K562 (cell line): Measurements from ENCODE around the gene PROM2.

ENCODE experiments used
- BDP1 ChIP-seq: IDR thresholded peaks from 3 replicates; pipeline ENCODE4 v1.6.1; 2011; ENCODE audit not compliant: insufficient read length, insufficient read depth
- BRCA1 ChIP-seq, 2 experiments: fragments of 450-650 bp in 1 of 2; sonication (generic) in 1 of 2; formaldehyde crosslinking in 1 of 2; IDR thresholded peaks; 2 replicates each; pipeline versions ENCODE4 v1.5.0 to v1.6.1; 2017 to 2020; ENCODE audit warnings: mild to moderate bottlenecking in 1 of 2, missing genetic modification reagents in 1 of 2
- CBX5 ChIP-seq: IDR thresholded peaks from 2 replicates; pipeline ENCODE4 v1.6.1; 2014; ENCODE audit warnings: low read depth, borderline replicate concordance
- CEBPB ChIP-seq: fragments of 450-650 bp; IDR thresholded peaks from 2 replicates; pipeline ENCODE4 v1.6.1; 2016; ENCODE audit warnings: missing genetic modification characterization, missing compliant biosample characterization
- CREM ChIP-seq: IDR thresholded peaks from 2 replicates; pipeline ENCODE4 v1.6.1; 2014; ENCODE audit warnings: antibody characterized with exemption, low read depth
- FOXK1 ChIP-seq: sonication (generic); formaldehyde crosslinking; IDR thresholded peaks from 2 replicates; pipeline ENCODE4 v1.8.0; 2022; ENCODE audit warnings: missing genetic modification reagents, mild to moderate bottlenecking, borderline replicate concordance
- FOXM1 ChIP-seq, 2 experiments: fragments of 450-650 bp in 1 of 2; sonication (generic) in 1 of 2; formaldehyde crosslinking in 1 of 2; IDR thresholded peaks; 2 replicates each; pipeline versions ENCODE4 v1.6.1 to v1.9.0; 2017 to 2022; ENCODE audit warnings: low read depth in 2 of 2, mild to moderate bottlenecking in 2 of 2, missing genetic modification reagents in 1 of 2, moderate library complexity in 1 of 2
- MAZ ChIP-seq, 2 experiments: fragments of 450-650 bp in 1 of 2; sonication (generic) in 1 of 2; formaldehyde crosslinking; IDR thresholded peaks in 1 of 2; conservative IDR thresholded peaks in 1 of 2; 2 replicates each; pipeline versions ENCODE4 v1.4.0 to v1.5.0; 2020; ENCODE audit warnings: mild to moderate bottlenecking in 1 of 2, missing genetic modification reagents in 1 of 2
- PHF8 ChIP-seq: fragments of 200-600 bp; sonication (generic); IDR thresholded peaks from 2 replicates; pipeline ENCODE4 v1.6.1; 2012; ENCODE audit warnings: mixed run types, mild to moderate bottlenecking, inconsistent platforms, low read length, moderate library complexity, borderline replicate concordance
- RFX1 ChIP-seq: fragments of 450-650 bp; IDR thresholded peaks from 2 replicates; pipeline ENCODE4 v1.6.1; 2016; ENCODE audit warnings: mild to moderate bottlenecking, moderate library complexity
- TEAD1 ChIP-seq, 2 experiments: fragments of 450-650 bp in 1 of 2; sonication (generic) in 1 of 2; formaldehyde crosslinking; IDR thresholded peaks; 2 replicates each; pipeline versions ENCODE4 v1.4.0 to v1.8.0; 2020 to 2022; ENCODE audit warnings: mild to moderate bottlenecking in 2 of 2, missing genetic modification reagents in 1 of 2
- ZBTB7A ChIP-seq: IDR thresholded peaks from 2 replicates; pipeline ENCODE4 v1.6.1; 2011; ENCODE audit warnings: low read depth, mild to moderate bottlenecking, low read length, moderate library complexity, borderline replicate concordance; ENCODE audit not compliant: control insufficient read depth
- TF ChIP-seq, protein P1 (sequence below): sonication (generic); formaldehyde crosslinking; IDR thresholded peaks from 2 replicates; pipeline ENCODE4 v1.5.0; 2020; ENCODE audit warnings: missing genetic modification reagents
- TF ChIP-seq, protein P2 (sequence below): IDR thresholded peaks from 2 replicates; pipeline ENCODE4 v1.6.1; 2011; ENCODE audit not compliant: insufficient read length; ENCODE audit errors: extremely low read depth

DNA sequence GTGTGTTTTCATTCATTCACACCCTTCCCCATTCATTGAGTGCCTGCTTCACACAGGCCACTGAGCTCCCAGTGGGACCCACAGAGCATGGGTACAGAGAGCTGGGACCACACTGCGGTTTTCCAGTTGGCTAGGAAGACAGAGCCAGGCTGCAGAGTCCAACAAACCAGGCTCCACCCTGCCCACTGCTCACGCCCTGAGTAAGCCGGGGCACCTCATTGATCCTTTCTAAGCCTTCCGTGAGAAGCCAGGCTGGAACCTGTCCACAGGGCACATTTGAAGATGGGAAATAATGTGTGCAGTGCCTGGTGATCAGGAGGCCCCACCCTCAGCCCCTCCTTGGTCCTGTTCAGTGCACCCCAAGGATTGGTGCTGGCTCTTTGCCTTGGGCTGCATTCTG is 36.4 kb downstream of the PROM2 start:
- TF ChIP-seq, protein P1, sequence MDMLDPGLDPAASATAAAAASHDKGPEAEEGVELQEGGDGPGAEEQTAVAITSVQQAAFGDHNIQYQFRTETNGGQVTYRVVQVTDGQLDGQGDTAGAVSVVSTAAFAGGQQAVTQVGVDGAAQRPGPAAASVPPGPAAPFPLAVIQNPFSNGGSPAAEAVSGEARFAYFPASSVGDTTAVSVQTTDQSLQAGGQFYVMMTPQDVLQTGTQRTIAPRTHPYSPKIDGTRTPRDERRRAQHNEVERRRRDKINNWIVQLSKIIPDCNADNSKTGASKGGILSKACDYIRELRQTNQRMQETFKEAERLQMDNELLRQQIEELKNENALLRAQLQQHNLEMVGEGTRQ (CRISPR knock-in tag), result no peak
- TF ChIP-seq BDP1, result no peak
- no peak for TF ChIP-seq FOXM1 (IDR thresholded peaks at IDR 0.05; ENCODE audit: low read depth)
- TF ChIP-seq FOXM1 (CRISPR knock-in tag; IDR thresholded peaks at IDR 0.05; ENCODE audit: low read depth), result no peak
- no peak for TF ChIP-seq CBX5
- TF ChIP-seq CEBPB, result no peak
- TF ChIP-seq TEAD1 (CRISPR knock-in tag; IDR thresholded peaks at IDR 0.05), result no peak
- no peak for TF ChIP-seq CREM
- TF ChIP-seq MAZ (CRISPR knock-in tag; conservative IDR thresholded peaks at IDR 0.05 in 1 of 2, IDR thresholded peaks at IDR 0.05 in 1 of 2), result no peak
- TF ChIP-seq PHF8, result no peak
- TF ChIP-seq RFX1, result no peak
- TF ChIP-seq BRCA1 (IDR thresholded peaks at IDR 0.05), result no peak
- TF ChIP-seq BRCA1 (CRISPR knock-in tag; IDR thresholded peaks at IDR 0.05), result no peak
- no peak for TF ChIP-seq ZBTB7A
- no peak for TF ChIP-seq FOXK1 (CRISPR knock-in tag)
- TF ChIP-seq, protein P2, sequence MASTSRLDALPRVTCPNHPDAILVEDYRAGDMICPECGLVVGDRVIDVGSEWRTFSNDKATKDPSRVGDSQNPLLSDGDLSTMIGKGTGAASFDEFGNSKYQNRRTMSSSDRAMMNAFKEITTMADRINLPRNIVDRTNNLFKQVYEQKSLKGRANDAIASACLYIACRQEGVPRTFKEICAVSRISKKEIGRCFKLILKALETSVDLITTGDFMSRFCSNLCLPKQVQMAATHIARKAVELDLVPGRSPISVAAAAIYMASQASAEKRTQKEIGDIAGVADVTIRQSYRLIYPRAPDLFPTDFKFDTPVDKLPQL, result no peak
